K562 treated with DMSO at 1 percent for 24 hours (cell line): Measurements from ENCODE around the gene ZP2. TPM values are rescaled to one million over a fixed set of nuclear protein-coding genes. Genes with fewer than 3 reads are reported as not detected.

Source experiments
- total RNA-seq: library from RNA; unstranded; fragments of 300-600 nt; gene quantifications from 2 replicates; pipeline ENCODE4 v1.2.3, GENCODE V29; 2022; ENCODE audit warnings: low read depth; ENCODE audit not compliant: insufficient read depth

Gene ZP2
- not detected in 2 replicates for total RNA-seq

GRCh38 chr16:21211486-21211885 is at the start of gene ZP2:
ZP2 (minus strand) TSS chr16:21211574; CDS start chr16:21211547, 27 bp downstream.

GRCh38 chr16:21233521-21234150 is 22.3 kb upstream of the ZP2 start, which contains the start of gene ANKS4B:
ANKS4B (plus strand) TSS chr16:21233699; CDS start chr16:21233738, 39 bp downstream.

GRCh38 chr16:21158208-21159110 is 52.9 kb downstream of the ZP2 start, which contains the start of gene LDAF1:
LDAF1 (plus strand) TSS chr16:21158674; CDS start chr16:21161183, 2,509 bp downstream.

GRCh38 chr16:21150375-21151001 is 60.9 kb downstream of the ZP2 start, which contains the start of gene DNAH3:
DNAH3 (minus strand) TSS chr16:21150846; CDS start chr16:21150319, 527 bp downstream.

Other genes with a start within 250 kb of the ZP2 start
- 0.34 and 0.57 TPM in 2 replicates for gene DNAH3, start 60.7 kb downstream of the ZP2 start, total RNA-seq
- gene LDAF1, start 52.9 kb downstream of the ZP2 start, total RNA-seq: 19.2 and 21.1 TPM in 2 replicates
- not detected in 2 replicates for gene ANKS4B, start 22.1 kb upstream of the ZP2 start, total RNA-seq
- 2.2 and 2.5 TPM in 2 replicates for gene CRYM, start 66.7 kb upstream of the ZP2 start, total RNA-seq